ENCODE data around the gene EPHB2. TPM values are rescaled to one million over a fixed set of nuclear protein-coding genes. Genes with fewer than 3 reads are reported as not detected.

The EPHB2 gene
- total and polyA plus RNA-seq, 12 donors, result 0.15 to 5.0 (median 0.85) TPM

DNA sequence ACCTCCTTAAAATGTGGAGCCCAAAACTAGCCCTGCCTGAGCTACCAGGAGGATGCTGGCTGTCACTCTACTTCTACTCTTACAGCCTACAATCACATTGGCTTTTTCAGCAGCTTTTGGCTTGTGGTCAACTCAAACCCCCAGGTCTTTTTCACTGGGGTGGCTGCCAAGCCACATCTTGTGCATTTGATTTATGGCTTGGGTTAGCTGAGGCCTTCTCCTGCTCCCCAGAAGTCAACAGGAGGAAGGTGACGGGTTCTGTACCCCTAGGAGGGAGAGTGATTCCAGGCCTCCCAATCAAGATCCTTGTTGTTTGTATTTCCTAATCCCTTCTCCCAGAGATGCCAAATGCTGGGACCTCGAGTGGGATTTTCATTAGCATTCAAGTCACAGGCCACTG is 137.8 kb downstream of the EPHB2 start:
- ATAC-seq, result no peak
- intact Hi-C loops (cut with DNase I), result no loop called here

DNA sequence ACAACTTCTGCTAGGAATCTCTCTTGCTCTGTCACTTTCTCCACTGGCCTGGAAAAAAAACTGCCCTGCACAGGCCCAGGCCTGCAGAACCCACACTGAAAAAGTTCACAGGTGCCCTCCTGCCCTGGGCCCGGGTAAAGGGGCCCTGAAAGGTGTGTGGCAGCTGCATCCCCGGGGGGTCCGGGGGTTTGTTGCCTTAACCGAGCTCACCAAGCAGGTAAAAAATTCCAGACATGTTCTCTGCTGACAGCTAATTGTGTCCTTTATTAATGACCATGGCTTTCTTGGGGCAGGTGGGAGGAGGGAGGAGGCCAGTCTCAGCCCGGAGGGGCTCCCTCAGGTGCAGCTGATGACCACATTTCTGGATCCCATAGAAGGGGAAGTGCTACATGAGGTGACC is 139.1 kb downstream of the EPHB2 start:
- 82 to 85% methylated on average over 5 of the region's 5 CpGs for WGBS, 2 donors
- H3K9me3 ChIP-seq, result peaks cover 0 to 5% (median 0%) of the 10 kb centered on the region in 11 donors
- no peaks in the 10 kb centered on the region for H3K36me3 ChIP-seq
- ATAC-seq (no peak), DNase-seq (no peak)
- TF ChIP-seq, protein P1, sequence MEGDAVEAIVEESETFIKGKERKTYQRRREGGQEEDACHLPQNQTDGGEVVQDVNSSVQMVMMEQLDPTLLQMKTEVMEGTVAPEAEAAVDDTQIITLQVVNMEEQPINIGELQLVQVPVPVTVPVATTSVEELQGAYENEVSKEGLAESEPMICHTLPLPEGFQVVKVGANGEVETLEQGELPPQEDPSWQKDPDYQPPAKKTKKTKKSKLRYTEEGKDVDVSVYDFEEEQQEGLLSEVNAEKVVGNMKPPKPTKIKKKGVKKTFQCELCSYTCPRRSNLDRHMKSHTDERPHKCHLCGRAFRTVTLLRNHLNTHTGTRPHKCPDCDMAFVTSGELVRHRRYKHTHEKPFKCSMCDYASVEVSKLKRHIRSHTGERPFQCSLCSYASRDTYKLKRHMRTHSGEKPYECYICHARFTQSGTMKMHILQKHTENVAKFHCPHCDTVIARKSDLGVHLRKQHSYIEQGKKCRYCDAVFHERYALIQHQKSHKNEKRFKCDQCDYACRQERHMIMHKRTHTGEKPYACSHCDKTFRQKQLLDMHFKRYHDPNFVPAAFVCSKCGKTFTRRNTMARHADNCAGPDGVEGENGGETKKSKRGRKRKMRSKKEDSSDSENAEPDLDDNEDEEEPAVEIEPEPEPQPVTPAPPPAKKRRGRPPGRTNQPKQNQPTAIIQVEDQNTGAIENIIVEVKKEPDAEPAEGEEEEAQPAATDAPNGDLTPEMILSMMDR (IDR thresholded peaks at IDR 0.05), result no peak
- H3K27ac ChIP-seq, result no peak overlapping the region
- intact Hi-C loops (cut with DNase I), result no loop called here
- H3K27me3 ChIP-seq, result peaks cover 0 to under 1% (median 0%) of the 10 kb centered on the region in 7 donors
- H3K4me3 ChIP-seq, result no peak overlapping the region
- peaks cover 0 to 24% (median 0%) of the 10 kb centered on the region in 9 donors for H3K4me1 ChIP-seq

More for the DNA sequence above, 137.8 kb downstream of the EPHB2 start:
- no peaks in the 10 kb centered on the region for H3K36me3 ChIP-seq
- peaks cover 0 to 9% (median 0%) of the 10 kb centered on the region in 7 donors for H3K27me3 ChIP-seq
- TF ChIP-seq, protein P1 (IDR thresholded peaks at IDR 0.05), result no peak
- WGBS, 2 donors, result 68 to 73% methylated on average over 2 of the region's 2 CpGs
- H3K4me3 ChIP-seq, result no peak overlapping the region
- H3K4me1 ChIP-seq, result peaks cover 0 to 24% (median 0%) of the 10 kb centered on the region in 9 donors
- H3K27ac ChIP-seq, result no peak overlapping the region
- H3K9me3 ChIP-seq, result peaks cover 0 to 5% (median 0%) of the 10 kb centered on the region in 11 donors
- no peak for DNase-seq

DNA sequence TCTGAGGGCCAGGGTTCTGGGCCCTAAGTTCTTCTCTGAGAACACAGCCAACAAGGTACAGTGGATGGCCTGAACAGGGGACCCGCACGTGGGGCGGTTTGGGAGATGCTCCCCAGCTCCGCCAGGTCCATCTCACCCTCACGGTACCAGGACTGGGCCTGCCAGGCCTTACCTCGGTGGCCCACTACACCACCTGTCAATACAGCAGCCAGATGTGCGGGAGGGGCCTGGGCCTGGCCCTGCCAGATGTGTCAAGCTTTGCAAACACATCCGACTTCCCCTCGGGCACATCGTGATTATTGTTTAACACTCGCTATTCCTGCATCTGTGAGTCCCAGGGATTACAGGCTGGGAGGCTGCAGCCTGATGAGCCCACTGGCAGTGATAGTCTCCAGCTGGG is 139.6 kb downstream of the EPHB2 start:
- 76% methylated on average over 11 of the region's 11 CpGs for WGBS, 2 donors
- Histone ChIP-seq H3K4me3 (no peak overlapping the region), H3K27ac (no peak overlapping the region), H3K9me3 (peaks cover 0 to 5% (median 0%) of the 10 kb centered on the region in 11 donors), H3K27me3 (no peaks in the 10 kb centered on the region), H3K36me3 (no peaks in the 10 kb centered on the region), H3K4me1 (peaks cover 0 to 24% (median 0%) of the 10 kb centered on the region in 9 donors)
- ATAC-seq, result no peak
- intact Hi-C loops (cut with DNase I), result no loop called here
- DNase-seq, result no peak
- TF ChIP-seq, protein P1 (IDR thresholded peaks at IDR 0.05), result no peak

DNA sequence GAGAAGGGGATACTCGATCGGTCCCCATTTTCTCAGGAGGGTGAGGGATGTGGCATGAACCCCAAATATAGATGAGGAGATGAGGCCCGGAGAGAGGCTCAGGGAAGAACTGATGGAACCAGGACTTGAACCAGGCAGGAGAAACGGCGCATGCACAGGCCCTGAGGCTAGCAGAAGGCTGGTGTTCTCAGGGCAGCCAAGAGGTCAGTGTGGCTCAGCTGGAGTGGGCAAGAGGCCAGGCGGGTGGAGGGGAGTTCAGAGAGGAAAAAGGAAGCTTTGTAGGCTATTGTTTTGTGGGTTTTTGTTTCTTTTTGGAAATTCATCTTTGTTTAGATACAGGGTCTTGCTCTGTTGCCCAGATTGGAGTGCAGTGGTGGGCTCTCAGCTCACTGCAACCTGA is 140.0 kb downstream of the EPHB2 start:
- Histone ChIP-seq H3K4me3 (no peak overlapping the region), H3K27me3 (no peaks in the 10 kb centered on the region), H3K36me3 (no peaks in the 10 kb centered on the region), H3K4me1 (peaks cover 0 to 24% (median 0%) of the 10 kb centered on the region in 9 donors), H3K27ac (peak overlapping the region in 1 of 10 donors; percentile 62), H3K9me3 (peaks cover 0 to 5% (median 0%) of the 10 kb centered on the region in 11 donors)
- intact Hi-C loops (cut with DNase I), result no loop called here
- WGBS, 2 donors, result 74 to 81% methylated on average over 6 of the region's 6 CpGs
- DNase-seq (peak; percentile 17 to 50), ATAC-seq (peak in 3 of 8 donors; percentile 36 to 48 (median 45))
- TF ChIP-seq, protein P1 (IDR thresholded peaks at IDR 0.05), result no peak
